ENCODE data around the gene NTNG2. TPM values are rescaled to one million over a fixed set of nuclear protein-coding genes. Genes with fewer than 3 reads are reported as not detected.

The NTNG2 gene
- total RNA-seq, 3 donors from 2014 or later = under 0.01 to 1.9 (median 0.29) TPM

GRCh38 chr9:132171702-132172101 lies 9.8 kb downstream of the NTNG2 start:
- Histone ChIP-seq H3K9me3 (no peaks in the 10 kb centered on the region), H3K36me3 (no peaks in the 10 kb centered on the region), H3K27ac (no peak overlapping the region), H3K4me3 (no peak overlapping the region), H3K27me3 (peaks cover 0 to 43% of the 10 kb centered on the region in 2 donors), H3K4me1 (no peaks in the 10 kb centered on the region)
- no peak for DNase-seq (ENCODE audit: low spot score in 2 of 2)
- no peak for TF ChIP-seq POLR2A (IDR thresholded peaks at IDR 0.05)
- intact Hi-C loops (cut with DNase I; ENCODE audit: low total_unique reads) = no loop called here

GRCh38 chr9:132172185-132172584 lies 10.3 kb downstream of the NTNG2 start:
- TF ChIP-seq POLR2A (IDR thresholded peaks at IDR 0.05) (no peak), CTCF (IDR thresholded peaks at IDR 0.05) (no peak), POLR2AphosphoS5 (IDR thresholded peaks at IDR 0.05) (no peak)
- H3K9me3 ChIP-seq = no peaks in the 10 kb centered on the region
- no peak for DNase-seq (ENCODE audit: low spot score in 2 of 2)
- peaks cover 0 to 38% of the 10 kb centered on the region in 2 donors for H3K27me3 ChIP-seq
- no peaks in the 10 kb centered on the region for H3K36me3 ChIP-seq
- no peak overlapping the region for H3K4me3 ChIP-seq
- no peak overlapping the region for H3K27ac ChIP-seq
- no peaks in the 10 kb centered on the region for H3K4me1 ChIP-seq
- intact Hi-C loops (cut with DNase I; ENCODE audit: low total_unique reads) = no loop called here

- TF ChIP-seq POLR2AphosphoS5 (IDR thresholded peaks at IDR 0.05) = no peak
- TF ChIP-seq POLR2A (IDR thresholded peaks at IDR 0.05) = no peak
- TF ChIP-seq CTCF (IDR thresholded peaks at IDR 0.05) = no peak
- intact Hi-C loops (cut with DNase I; ENCODE audit: low total_unique reads) = no loop called here
- H3K4me1 ChIP-seq = no peaks in the 10 kb centered on the region
- no peaks in the 10 kb centered on the region for H3K9me3 ChIP-seq
- no peak overlapping the region for H3K4me3 ChIP-seq
- no peak overlapping the region for H3K27ac ChIP-seq
- H3K36me3 ChIP-seq = no peaks in the 10 kb centered on the region
- peaks cover 0 to 12% of the 10 kb centered on the region in 2 donors for H3K27me3 ChIP-seq
- no peak for DNase-seq (ENCODE audit: low spot score in 2 of 2)
Observed at GRCh38 chr9:132175431-132175830, 13.6 kb downstream of the NTNG2 start.

GRCh38 chr9:132176338-132176737 lies 14.5 kb downstream of the NTNG2 start:
- TF ChIP-seq POLR2A (IDR thresholded peaks at IDR 0.05) (no peak), CTCF (IDR thresholded peaks at IDR 0.05) (no peak), POLR2AphosphoS5 (IDR thresholded peaks at IDR 0.05) (no peak)
- Histone ChIP-seq H3K27ac (no peak overlapping the region), H3K36me3 (no peaks in the 10 kb centered on the region), H3K4me3 (no peak overlapping the region), H3K4me1 (no peaks in the 10 kb centered on the region), H3K27me3 (peaks cover 0 to 7% of the 10 kb centered on the region in 2 donors), H3K9me3 (no peaks in the 10 kb centered on the region)
- intact Hi-C loops (cut with DNase I; ENCODE audit: low total_unique reads) = no loop called here
- DNase-seq (ENCODE audit: low spot score in 2 of 2) = no peak

- no peak for DNase-seq (ENCODE audit: low spot score in 2 of 2)
- intact Hi-C loops (cut with DNase I; ENCODE audit: low total_unique reads) = no loop called here
- Histone ChIP-seq H3K27me3 (peaks cover 0 to 12% of the 10 kb centered on the region in 2 donors), H3K9me3 (no peaks in the 10 kb centered on the region), H3K4me3 (no peak overlapping the region), H3K4me1 (no peaks in the 10 kb centered on the region), H3K27ac (no peak overlapping the region), H3K36me3 (no peaks in the 10 kb centered on the region)
- TF ChIP-seq POLR2AphosphoS5 (IDR thresholded peaks at IDR 0.05) = no peak
- TF ChIP-seq CTCF (IDR thresholded peaks at IDR 0.05) = no peak
- TF ChIP-seq POLR2A (IDR thresholded peaks at IDR 0.05) = no peak
Observed at GRCh38 chr9:132181796-132182313, 20.0 kb downstream of the NTNG2 start.
